ENCODE data around the gene AGPAT3.

- no peak for TF ChIP-seq SREBF2 (IDR thresholded peaks at IDR 0.05; ENCODE audit: low read length)
- no peak for TF ChIP-seq EP300 (IDR thresholded peaks at IDR 0.05; ENCODE audit: borderline replicate concordance in 1 of 2, control insufficient read depth in 1 of 2, low read depth in 2 of 2, low read length in 2 of 2)
- TF ChIP-seq CBX3 (IDR thresholded peaks at IDR 0.05; ENCODE audit: borderline replicate concordance, low read depth): no peak
- no peak for TF ChIP-seq CTCF (IDR thresholded peaks at IDR 0.05 in 2 of 3, conservative IDR thresholded peaks at IDR 0.05 in 1 of 3; ENCODE audit: control insufficient read depth in 2 of 3, extremely low read depth in 1 of 3, insufficient read depth in 1 of 3, low read depth in 3 of 3, low read length in 3 of 3)
- no peak for TF ChIP-seq USF2 (IDR thresholded peaks at IDR 0.05; ENCODE audit: borderline replicate concordance, low read depth, low read length)
Observed at GRCh38 chr21:43961382-43961909, 96.4 kb downstream of the AGPAT3 start.
